Measurements from ENCODE around the gene MDN1.

MDN1 gene

DNA sequence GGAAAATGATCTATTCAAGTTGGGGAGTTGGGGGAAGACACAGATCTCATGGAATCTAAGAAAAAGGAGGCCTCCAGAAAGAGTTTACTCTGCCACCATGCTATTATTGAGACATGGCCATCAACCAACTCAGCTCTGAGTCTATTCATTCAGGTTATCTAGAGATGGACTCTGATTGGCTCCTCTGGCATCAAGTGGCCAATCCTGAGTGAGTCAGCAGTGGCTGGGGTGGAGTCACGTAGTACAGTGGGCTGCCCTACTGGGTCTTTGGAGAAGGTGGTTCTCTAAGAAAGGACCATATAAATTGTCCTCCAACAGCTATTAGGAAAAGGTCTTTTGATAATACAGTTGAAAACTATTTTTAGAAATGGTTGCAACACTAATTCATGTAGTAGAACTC, 223.1 kb downstream of the MDN1 start:
- no peak for DNase-seq (ENCODE audit: low read depth)

- no peak for DNase-seq (ENCODE audit: low read depth)
Measured at GRCh38 chr6:89596056-89596455, 223.5 kb downstream of the MDN1 start.
